Activated naive CD8-positive, alpha-beta T cell treated with anti-CD3 and anti-CD28 coated beads, Interleukin-2, amount 50 U/mL, for 16 hours (primary cell): Measurements from ENCODE around the gene SDK2.
"Not testable (repeated sequence)": the region's sequence is repeated elsewhere in the genome, so short reads cannot be mapped to it uniquely, and the experiment has no call there.

Source experiments
- DNase-seq: peaks from one replicate; pipeline ENCODE4 v3.0.0-alpha.2; 2020; ENCODE audit warnings: low read depth, low spot score

Gene SDK2

DNA sequence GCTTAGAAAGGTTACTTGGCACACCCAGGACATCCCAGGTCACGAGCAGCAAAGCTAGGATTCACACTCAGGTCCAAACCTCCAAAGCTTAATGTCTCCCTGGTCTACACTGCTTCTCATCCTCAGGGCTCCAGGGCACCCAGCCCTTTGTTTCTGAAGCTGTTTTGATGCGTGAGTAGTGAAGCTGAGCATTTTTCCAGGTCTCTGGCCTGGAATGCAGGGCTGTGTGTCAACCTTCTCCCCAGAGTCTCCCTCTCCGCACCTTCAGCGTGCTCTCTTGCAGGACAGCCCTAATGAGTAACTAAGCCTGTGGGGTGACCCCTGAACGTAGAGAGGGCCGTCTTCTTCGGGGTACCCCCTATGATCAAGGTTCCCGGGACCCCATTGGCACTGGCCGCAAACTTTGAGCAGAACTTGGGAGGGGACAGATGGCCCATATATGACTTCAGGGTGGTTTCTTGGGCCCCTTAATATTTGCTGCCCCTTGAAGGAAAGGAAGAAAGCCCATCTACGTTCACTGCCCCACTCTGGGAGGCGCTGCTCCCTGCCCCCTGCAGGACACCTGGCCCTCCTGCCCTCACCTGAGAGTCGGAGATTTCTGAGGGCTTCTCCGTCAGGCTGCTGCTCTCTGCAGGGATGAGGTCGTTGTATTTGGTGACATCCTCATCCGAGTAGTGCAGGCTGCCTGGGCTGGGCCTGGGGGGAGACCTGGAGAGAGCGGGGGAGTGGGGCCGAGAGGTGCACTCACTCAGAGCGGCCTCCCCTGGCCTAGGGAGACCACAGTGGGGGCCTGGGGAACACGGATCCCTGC is 296.0 kb downstream of the SDK2 start:
- DNase-seq, result no peak

DNA sequence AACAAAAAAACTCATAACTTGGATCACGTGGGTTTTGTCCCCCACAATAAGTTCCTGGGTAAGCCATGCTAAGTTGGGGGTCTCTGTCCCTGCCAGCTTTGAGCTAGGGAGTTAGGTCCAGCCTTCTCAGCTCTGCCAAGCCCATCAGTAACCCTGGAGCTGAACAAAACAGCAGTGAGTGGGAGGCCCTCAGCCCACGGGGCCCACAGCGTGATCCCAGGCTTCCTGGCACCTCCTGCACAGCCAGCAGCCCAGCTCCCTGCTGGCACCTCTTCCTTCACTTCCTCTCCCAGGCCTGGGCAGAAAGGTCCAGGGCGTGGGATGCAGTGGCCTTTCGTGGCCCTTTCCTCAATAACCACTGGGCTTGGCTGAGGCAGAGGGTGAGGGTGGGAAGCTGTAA is 296.9 kb downstream of the SDK2 start:
- no peak for DNase-seq

DNA sequence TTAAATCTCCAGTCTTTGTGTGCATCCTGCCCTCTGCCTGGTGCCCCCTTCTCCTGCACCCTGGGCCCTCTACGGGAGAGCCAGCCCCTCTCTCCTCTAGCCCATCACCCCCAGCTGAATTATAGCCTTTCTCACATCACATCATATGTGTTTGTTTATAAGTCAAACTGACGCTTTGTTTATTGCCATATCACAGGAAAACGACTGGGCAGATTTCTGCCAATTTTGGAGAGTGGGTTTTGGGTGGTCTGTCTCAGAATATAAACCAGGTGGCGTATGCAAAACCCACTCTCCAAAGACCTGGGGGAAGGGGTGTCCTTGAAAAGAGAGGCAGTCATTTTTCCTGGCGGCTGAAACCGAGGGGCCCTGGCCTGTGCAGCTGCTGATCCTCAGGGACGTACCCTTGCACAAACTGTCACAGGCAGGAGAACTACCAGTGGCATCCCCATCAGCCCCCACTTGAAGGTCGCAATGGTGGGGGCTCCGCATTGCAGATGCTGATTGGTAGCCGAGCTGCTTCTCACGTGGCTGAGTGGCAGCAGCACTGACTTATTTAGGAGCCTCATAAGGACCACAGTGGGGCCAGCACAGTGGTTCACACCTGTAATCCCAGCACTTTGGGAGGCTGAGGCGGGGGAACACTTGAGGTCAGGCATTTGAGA is 297.6 kb downstream of the SDK2 start:
- DNase-seq, result no peak

DNA sequence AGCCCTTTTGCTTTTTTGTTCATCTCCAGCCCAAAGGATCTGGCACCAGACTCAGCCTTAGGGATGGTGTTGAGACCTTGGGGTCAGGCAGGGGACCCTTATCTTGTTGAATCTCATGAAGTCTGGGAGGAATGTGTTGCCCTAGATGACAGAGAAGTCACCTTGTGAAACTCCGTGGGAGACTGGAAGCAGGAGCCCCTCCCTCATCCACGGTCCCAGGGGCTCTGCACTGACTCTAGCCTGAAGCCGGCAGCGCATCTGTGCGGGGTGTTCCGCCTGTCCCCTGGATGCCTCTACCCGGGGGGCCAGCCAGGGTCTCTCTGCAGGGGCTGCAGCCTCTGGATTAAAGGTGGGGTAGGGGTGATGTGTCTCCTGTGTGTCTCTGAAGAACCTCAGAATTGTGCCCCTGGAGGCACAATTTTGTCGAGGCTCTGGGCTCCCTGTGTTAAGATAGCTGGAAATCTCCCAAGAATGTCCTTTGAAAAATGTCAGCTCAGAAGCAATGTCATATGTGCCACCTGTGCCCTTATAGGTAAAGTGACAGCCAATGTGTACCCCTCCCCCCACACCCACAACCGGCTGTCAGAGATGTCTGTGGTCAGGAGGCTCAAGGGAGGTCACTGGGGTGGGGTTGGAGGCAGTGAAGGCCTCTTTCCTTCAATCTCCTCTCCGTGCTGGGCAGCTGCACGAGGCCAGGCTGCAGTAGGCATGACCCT is 300.3 kb downstream of the SDK2 start:
- DNase-seq, result no peak

DNA sequence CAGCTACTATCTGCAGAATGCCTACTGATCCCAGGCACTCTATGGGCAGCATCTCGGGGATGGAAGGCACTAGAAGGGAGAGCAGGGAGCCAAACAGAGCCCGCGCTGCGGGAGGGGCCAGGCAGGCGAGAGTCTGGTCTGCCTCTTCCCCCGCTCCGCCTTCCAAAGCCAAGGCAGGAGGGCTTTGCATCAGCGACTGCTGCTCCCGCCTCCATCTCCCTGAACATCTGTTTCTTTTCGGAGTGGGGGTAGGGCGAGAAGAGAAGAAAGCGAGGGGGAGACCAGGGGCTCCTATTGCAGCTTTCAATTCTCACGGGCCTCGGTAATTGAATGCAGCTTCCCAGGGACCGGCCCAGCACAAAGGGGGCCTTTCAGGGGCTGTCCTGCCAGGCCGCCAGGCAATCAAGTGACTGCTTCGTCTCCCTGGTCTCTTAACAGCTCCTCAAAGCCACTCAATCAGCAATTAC is 301.0 kb downstream of the SDK2 start:
- no peak for DNase-seq

DNA sequence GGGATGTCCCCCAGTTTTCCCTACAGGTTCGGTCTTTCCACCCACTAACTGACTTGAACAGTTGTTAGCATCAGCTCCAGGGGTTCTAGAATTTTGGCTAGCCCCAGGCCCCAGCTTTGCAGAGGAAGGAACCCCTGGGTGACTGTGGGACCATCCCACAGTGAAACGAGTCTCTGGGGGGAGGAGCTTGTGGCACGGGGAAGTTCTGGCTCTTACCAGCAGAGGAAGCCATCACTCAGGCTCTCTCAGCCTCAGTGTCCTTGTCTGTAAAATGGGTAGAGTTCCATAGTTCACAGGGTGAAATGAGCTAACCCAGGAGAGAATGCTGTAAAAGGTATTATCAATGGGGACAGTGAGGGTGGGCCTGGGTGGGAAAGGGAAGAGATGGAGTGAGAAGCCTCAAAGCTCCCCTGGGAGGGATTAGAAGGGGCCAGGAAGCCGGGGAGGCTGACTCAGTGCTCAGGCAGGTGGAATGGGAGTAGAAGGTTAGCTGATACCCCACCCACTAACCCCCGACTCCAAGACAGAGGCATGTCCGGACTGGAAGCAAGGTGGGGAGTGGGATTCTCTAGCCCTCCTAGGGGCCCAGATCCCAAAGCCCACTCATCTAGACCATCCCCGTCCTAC is 301.6 kb downstream of the SDK2 start:
- no peak for DNase-seq

DNA sequence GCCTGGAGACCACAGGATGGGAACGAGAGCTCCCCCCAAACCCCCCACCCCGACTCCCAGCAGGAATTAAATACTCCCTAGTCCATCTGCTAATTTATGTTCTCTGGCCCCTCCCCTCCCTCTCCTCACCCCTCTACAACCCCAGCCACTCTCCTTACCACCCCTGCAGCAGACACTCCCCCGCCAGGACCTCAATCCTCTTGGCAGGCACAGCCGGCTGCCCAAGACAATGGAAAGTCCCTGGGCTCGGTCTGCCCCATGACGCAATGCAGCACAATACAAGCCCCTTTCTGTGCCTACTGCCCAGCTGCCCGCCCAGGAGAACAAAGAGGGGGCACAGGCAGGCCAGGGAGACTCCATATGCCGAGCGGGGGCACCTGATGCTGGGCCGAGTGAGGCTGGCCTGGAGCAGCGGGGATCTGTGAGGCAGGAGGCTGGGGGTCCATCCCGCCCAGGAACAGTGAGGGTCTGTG is 302.2 kb downstream of the SDK2 start:
- no peak for DNase-seq

DNA sequence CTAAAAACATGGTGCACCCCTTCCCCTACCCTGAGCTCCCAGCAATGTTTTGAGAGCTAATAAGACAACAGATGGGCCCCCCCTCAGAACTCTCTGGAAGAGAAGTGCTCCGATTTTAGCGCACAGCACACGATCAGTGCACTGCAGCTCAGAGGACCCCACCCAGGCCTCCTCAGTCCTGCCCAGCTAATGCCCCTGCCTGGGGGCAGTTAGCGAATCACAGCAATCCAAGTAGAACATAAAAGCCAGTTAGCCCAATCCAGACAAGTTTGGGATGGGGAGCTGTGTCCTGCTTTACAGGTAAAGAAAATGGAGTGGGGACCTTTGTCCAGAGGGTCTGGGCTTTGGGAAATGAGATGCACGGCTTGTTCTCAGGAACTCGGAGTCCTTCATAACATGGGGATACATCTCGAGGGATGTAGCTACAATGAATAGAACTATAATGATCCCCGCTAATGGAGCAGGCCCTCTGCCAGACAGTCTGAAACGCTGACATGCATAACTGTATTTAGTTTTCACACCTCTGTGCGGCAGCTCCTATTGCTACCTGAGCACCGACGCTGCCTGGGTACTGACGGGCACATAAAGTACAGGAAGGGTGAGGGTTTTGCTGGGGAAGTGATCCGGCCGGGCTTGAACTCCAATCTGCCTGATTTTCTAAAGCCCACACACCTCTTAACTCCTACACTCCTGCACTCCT is 302.7 kb downstream of the SDK2 start:
- no peak for DNase-seq

DNA sequence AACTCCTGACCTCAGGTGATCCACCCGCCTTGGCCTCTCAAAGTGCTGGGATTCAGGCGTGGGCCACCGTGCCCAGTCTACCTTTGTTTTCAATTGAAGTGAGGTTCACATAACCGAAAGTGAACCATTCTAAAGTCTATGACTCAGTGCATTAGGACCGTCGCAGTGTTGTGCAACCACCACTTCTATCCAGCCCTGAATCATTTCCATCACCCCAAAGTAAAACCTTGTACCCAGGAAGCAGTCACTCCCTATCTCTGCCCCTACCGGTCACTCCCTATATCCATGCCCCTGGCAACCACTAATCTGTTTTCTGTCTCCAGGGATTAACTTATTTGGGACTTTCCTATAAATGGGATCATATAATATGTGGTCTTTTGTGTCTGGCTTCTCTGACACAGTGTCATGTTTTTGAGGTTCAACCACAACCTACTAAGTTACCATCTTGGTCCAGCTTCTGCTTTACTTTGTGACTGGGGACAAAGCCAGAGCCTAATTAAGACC is 304.1 kb downstream of the SDK2 start:
- DNase-seq, result no peak

DNA sequence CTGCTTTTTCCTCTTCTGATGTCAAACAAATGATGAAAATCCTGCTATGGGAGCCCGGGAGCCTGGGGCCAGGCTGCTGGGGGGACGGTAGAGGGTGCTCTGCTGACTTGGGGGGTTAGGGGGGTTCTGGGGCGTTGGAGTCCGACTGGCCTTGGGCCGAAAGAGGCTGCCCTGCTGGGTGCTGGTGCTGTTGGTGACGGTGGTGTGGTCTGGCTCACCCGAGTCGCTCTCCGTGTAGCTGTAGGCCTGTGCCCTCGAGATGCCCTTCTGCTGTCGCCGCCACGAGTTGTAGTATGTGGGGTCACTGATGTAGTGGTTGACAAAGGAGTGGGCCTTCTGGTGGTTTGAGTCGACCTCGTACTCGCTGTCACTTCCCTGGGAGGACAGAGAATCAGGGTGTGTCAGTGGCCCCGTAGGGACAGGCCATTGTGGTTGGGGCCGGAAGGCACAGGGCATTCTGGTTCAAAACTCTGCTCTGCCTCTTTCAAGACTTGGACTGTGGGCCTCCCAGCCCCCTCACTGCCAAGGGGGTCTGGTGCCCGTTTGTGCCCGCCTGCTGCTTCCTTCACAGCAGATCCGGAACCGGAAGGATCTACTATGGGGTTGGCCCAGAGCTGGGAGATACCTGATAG is 305.6 kb downstream of the SDK2 start:
- DNase-seq, result no peak

DNA sequence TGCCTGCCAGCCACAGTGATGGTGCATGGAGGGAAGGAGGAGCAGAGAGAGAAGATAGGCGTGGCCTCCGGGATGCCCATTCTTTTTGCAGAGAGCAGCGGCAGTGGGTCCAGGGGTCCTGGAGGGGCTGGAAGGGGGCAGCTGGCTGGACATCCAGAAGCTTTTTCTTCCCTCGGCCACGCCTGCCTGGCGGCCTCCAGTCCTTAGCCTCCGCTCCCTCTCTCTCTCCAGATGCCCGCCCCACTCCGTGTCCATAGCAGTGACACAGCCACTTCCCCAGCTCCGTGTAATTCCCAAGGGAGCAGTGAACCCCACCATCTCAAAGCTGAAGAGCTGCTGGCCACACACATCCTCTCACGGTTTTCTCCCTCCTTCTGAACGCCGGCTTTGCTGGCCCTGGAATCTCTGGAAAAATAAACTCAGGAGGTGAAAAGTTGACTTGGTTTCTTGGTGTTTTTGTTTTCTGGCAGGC is 306.2 kb downstream of the SDK2 start:
- DNase-seq, result no peak

DNA sequence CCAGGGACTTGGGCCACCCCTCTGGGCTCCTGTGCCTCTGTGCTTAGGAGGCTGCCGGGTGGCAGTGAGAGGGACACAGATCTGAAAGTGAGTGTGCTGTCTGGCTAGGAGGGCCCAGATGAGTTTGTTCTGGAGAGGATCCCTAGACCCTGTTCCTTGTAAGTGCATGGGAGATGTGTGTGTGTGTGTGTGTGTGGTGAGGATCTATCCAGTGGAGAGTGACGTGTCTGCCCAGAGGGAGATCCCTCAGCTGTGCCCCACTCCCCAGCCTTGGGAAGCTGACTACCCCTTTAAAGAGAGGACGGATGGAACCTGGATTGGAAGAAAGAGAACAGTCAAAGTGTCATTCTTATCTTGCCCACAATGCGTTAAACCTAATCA is 306.9 kb downstream of the SDK2 start:
- no peak for DNase-seq

DNA sequence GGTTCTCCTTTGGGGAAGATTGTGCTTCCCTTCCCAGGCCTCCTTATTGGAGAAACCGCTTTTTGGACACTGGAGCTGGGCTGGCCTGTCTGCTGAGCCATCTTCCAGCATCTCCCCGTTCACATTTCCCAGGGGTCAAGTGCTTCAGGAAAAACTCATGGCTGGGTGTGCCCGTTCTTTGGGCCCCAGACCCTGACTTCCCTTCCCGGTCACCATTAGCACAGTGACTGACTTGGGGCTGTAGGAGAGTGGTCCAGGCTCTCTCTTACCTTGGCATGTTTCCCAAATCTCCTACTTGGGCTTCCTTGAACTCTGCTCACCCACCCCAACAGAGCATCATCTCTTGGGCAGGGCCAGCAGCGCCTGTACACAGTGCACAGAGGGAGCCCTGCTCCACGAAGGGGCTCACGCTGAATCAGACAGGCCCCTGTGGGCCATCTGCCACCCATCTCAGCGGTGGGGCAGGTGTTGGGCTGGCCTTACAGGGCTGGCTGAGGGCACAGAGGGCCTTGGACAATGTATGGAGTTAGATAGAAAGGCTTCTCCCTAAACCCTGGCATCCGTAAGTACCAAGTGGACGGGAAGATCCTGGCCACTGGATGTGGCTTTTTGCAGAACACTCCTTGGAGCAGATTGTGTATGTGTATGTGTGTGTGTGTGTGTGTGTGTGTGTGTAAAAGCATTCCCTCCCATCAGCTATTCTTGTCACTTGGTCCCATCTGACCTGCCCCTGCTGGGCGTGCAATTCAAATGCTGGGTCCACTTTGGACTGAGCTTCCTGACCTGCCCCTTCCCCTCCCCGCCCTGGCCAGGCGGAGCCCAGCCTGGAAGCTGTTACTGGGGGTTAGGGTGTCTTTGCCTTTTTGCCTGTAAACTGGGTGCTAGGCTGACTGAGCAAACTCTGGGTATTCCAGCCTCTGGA is 307.6 kb downstream of the SDK2 start:
- DNase-seq, result no peak

DNA sequence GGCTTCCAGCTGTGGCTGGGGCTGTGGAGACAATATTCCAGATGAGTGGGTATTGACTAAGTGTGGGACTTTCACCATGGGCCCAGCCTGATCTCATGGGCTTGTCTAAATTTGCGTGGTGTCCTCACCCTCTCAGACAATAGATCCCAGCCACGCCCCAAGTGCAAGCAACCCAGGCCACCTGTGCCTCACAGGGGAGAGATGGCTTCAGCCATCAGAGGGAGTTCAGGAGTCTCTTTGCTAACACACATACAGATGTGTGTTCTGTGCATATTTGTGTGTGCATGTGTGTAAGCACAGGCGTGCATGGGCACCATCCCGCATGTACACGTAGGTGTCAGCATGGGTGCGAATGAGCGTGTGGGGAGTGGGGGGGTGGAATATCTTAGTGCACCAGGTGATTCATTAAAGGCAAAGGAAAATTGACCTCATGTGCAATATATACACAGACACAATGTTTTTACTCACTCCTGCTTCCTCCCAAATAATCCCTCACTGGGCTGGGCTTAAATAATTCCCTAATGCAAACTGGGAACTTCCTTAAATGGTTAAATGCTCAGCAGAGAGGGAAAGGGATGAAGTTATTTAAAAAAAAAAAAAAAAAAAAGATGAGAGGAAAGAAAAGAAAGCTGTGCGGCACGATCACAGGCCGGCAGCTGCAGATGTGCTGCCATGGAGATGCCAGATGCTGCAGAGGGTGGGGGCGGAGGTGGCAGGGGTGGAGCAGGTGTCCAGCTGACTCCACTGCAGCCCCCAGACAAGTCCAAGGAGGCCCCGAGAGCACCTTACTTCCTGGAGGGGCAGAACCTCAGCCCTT is 308.4 kb downstream of the SDK2 start:
- DNase-seq, result no peak

DNA sequence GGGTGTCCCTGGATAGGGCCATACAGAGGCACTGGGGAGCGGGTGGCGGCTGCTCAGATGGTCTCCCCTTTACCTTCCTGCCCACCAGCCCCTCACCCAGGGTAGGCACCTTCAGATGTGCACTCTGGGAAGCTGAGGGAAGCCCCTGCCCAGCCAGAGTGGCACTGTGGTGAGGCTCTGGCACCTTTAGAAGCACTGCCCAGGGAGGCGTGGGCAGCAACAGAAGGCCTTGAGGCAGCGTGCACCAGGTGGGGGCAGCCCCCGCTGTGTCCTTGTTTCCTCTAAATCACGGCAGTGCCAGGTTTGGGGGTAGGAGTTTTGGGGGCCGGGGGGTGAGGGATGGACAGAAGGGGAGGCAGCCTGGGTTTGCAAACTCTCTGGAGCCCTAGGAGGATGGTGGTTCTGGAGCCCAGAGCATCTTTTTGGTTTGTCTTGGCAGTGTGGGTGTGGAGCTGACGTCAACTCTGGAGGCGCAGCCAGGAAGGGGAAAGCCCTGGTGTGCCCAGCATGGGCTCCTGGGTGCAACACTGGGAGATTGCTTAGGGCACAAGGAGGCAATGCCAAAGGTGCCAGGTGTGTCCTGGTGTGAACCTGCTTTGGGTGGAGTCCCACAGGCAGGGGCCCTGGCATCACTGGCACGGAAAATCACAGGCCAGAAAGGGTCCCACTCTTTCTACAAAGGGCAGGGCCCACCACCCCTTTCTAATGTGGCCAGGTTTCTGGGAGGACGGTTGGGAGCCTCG is 309.3 kb downstream of the SDK2 start:
- no peak for DNase-seq

DNA sequence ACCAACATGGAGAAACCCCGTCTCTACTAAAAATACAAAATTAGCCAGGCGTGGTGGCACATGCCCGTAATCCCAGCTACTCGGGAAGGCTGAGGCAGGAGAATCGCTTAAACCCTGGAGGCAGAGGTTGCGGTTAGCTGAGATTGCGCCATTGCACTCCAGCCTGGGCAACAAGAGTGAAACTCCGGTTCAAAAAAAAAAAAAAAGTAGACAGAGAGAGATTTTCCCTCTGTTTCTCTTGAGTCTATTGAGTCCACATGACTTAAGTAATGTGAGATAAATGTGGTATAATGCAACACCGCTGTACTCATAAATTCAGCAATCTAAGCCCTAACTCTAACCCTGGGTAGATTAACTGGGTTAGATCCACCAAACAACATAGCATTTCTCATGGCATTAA is 310.8 kb downstream of the SDK2 start:
- not testable (repeated sequence) for DNase-seq

DNA sequence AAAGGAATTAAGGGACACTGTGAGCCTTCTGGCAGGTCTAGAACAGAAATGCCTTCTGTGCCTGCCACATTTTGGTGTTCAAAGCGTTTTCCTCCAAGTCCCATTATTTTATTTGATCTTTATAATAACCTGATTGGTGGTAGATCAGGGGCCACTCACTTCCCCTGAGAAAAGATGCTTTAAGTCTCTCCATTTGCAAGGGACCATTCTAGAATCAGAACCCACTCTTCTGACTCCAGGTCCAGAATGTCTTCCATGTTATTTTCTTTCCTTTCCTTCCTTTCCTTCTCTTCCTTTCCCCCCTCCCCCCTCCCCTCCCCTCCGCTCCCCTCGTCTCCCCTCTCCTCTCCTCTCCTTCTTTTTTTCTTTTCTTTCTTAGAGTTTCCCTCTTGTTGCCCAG is 313.2 kb downstream of the SDK2 start:
- no peak for DNase-seq

DNA sequence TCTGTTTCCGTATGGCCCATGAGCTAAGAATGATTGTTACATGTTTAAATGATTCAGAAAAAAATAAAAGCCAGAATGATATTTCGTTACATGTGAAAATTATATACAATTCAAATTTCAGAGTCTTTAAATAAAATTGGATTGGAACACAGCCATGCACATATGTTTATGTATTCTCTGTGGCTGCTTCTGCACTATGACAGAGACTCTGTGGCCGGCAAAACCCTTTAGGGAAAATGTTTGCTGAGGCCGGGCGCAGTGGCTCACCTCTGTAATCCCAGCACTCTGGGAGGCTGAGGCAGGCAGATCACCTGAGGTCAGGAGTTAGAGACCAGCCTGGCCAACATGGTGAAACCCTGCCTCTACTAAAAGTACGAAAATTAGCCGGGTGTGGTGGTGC is 316.6 kb downstream of the SDK2 start:
- DNase-seq, result no peak
